PC-3 (cell line): ENCODE measurements around the gene CMC2.

Source experiments
- CTCF ChIP-seq: fragments of 300-600 bp; sonication (generic); conservative IDR thresholded peaks from 2 replicates; pipeline ENCODE4 v1.5.1; 2017; ENCODE audit warnings: antibody characterized with exemption, low read depth, mild to moderate bottlenecking, low read length
- EZH2 ChIP-seq: fragments of 300-600 bp; sonication (generic); IDR thresholded peaks from one replicate; pipeline ENCODE4 v1.6.1; 2017; ENCODE audit warnings: antibody characterized with exemption, mild to moderate bottlenecking, low read length; ENCODE audit not compliant: unreplicated experiment
- EZH2phosphoT487 ChIP-seq: fragments of 300-600 bp; sonication (generic); IDR thresholded peaks from 2 replicates; pipeline ENCODE4 v1.6.1; 2018; ENCODE audit warnings: mild to moderate bottlenecking, antibody characterized with exemption, low read length, borderline replicate concordance

DNA sequence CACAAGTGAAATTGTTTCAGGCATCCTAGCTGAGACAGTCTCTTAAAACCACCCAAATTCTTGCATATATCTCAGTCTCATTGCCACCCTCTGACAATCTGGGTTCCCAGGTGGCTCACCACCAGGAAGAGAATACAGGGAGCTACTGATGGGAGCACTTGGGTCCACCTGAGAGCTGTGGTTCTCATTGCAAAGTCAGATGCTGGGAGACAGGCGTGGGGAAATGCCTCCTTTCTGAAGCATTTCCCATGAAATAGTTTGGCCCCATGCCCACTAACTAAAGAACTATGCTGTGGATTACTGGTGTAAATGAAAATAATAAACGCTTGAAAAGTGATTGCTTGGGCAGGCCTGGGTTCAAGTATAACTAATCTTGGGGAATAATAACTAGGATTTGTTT, 70.3 kb downstream of the CMC2 start:
- TF ChIP-seq CTCF (no peak), EZH2 (no peak), EZH2phosphoT487 (no peak)
